ENCODE data around the gene PRUNE1.

Gene PRUNE1

DNA sequence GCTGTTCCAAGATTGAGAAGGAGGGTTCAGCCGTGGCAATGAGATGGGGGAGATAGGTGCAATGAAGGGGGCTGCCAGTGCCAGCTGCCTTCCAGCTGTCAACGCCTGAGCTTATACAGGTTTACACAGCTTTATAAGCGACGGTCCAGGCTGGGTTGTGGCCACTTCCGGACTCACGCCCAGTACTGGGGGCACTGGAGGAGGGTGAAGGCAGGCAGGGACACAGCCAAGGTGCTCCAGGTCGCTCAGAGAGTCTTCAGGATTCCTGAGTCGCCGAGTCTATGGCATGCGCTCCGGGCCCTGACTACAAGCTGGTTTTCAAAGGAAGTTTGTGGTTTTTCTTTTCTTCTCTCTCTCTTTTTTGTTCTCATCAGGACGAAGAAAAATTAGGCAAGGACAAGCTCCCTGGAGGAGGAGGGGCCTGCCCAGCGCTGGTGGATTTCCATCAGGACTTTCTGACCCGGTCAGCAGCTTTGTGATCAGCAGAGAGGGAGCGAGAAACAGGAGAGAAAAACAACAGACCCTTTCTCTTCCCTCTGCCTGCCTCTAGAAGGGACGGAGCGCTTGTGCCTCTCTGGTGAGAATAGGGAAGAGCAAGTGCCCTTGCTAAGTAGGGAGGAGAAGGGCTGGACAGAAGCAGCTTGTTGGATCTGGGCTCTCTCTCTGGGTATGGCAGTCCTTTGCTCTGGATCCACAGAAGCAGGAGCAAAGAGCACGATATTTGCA is 1.8 kb upstream of the PRUNE1 start, which contains the start of gene MINDY1:
TSS of gene MINDY1 (minus strand) at position 576 of the 726 bp plus-strand sequence. CDS start 4,285 bp downstream, outside the sequence.
- peaks cover 8 to 10% of the 10 kb centered on the region in 2 donors for H3K36me3 ChIP-seq (ENCODE audit: control insufficient read depth in 2 of 2, insufficient read depth in 2 of 2, low read length in 2 of 2)
- peak within 1 kb of the TSS; percentile 86 to 99 for H3K4me3 ChIP-seq (ENCODE audit: low read length in 2 of 2)
- H3K9me3 ChIP-seq (ENCODE audit: control insufficient read depth in 2 of 2, low read length in 2 of 2), result no peaks in the 10 kb centered on the region
- H3K27me3 ChIP-seq (ENCODE audit: control insufficient read depth in 1 of 2, insufficient read depth in 2 of 2, low read length in 2 of 2), result no peaks in the 10 kb centered on the region
- H3K9ac ChIP-seq (ENCODE audit: low read length in 2 of 2), result peak within 1 kb of the TSS; percentile 59 to 95
- peak within 1 kb of the TSS; percentile 92 for H3K27ac ChIP-seq (ENCODE audit: low read length)
- peaks cover 44% of the 10 kb centered on the region for H3K4me1 ChIP-seq (ENCODE audit: control insufficient read depth, insufficient read depth, low read length)

DNA sequence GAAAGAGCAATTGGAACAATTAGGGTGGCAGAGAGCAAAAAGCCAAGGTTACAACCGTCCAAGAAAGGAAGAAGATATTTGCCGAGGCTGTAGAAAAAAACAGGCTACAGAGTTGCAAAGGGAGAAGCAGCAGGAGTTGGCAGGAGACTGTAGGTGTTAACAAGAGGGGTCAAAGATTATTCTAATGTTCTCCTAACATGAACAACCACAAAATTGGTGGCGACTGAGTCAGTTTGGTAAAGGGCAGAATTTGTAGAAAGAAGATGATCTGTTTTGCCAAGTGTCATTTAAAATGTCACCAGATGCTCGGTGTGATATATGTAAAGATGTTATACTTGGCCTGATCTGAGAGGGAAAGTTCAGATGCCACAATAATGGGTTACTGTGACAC is 401 bp upstream of the PRUNE1 start:
- Histone ChIP-seq H3K4me3 (ENCODE audit: low read length in 2 of 2) (peak overlapping the region; percentile 86 to 99), H3K36me3 (ENCODE audit: control insufficient read depth in 2 of 2, insufficient read depth in 2 of 2, low read length in 2 of 2) (no peaks in the 10 kb centered on the region), H3K9me3 (ENCODE audit: control insufficient read depth in 2 of 2, low read length in 2 of 2) (no peaks in the 10 kb centered on the region), H3K27me3 (ENCODE audit: control insufficient read depth in 1 of 2, insufficient read depth in 2 of 2, low read length in 2 of 2) (no peaks in the 10 kb centered on the region), H3K27ac (ENCODE audit: low read length) (peak overlapping the region; percentile 92), H3K4me1 (ENCODE audit: control insufficient read depth, insufficient read depth, low read length) (peaks cover 39% of the 10 kb centered on the region), H3K9ac (ENCODE audit: low read length in 2 of 2) (peak overlapping the region; percentile 39 to 52)

DNA sequence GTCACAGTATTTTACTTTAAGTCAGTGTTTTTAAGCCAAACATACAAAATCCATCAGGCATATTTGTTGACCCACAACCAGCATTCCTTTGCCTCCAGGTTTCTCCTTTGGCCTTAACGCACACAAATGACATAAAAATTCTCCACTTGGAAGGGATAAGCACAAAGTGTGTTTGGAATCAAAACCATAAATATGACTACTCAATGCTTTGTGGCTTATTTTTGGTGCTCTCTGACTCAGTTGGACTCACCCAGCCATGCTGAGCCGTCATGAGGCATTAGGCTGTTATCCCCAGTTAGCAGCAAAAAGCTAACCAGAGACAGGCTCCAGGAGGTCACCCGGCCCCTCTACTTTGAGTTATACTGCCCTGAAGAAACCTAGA is 948 bp downstream of the PRUNE1 start:
- no peaks in the 10 kb centered on the region for H3K9me3 ChIP-seq (ENCODE audit: control insufficient read depth in 2 of 2, low read length in 2 of 2)
- H3K27me3 ChIP-seq (ENCODE audit: control insufficient read depth in 1 of 2, insufficient read depth in 2 of 2, low read length in 2 of 2), result no peaks in the 10 kb centered on the region
- peak overlapping the region; percentile 92 for H3K27ac ChIP-seq (ENCODE audit: low read length)
- peak overlapping the region; percentile 81 to 93 for H3K9ac ChIP-seq (ENCODE audit: low read length in 2 of 2)
- H3K4me1 ChIP-seq (ENCODE audit: control insufficient read depth, insufficient read depth, low read length), result peaks cover 39% of the 10 kb centered on the region
- peak overlapping the region; percentile 86 to 99 for H3K4me3 ChIP-seq (ENCODE audit: low read length in 2 of 2)
- H3K36me3 ChIP-seq (ENCODE audit: control insufficient read depth in 2 of 2, insufficient read depth in 2 of 2, low read length in 2 of 2), result no peaks in the 10 kb centered on the region

DNA sequence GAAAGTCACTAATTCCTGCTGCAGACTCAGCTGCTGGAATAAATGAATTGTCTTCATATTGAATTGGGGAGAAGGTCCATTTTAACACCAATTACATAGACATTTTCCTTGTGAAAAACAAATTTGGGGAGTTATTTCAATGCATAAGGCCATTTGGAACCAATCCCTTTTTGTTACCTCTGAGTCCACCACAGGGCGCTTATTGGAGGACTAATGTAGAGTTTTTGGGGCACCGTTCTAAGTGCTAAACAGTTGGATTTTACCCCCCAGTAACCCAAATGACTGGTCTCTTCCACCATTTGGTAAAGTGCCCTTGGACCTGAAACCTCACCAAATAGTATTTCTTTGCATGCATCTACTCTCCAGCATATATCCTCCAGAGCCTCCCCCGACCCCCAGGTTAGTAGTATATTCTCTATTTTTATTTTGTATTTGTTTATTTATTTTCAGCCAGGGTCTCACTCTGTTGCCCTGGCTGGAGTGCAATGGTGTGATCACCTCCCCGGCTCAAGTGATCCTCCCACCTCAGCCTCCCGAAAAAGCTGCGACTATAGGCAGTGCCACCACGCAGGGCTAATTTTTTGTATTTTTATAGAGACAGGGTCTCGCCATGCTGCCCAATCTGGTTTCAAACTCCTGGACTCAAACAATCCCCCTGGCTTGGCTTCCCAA is 1.6 kb downstream of the PRUNE1 start:
- peak overlapping the region; percentile 86 to 99 for H3K4me3 ChIP-seq (ENCODE audit: low read length in 2 of 2)
- H3K36me3 ChIP-seq (ENCODE audit: control insufficient read depth in 2 of 2, insufficient read depth in 2 of 2, low read length in 2 of 2), result no peaks in the 10 kb centered on the region
- H3K9me3 ChIP-seq (ENCODE audit: control insufficient read depth in 2 of 2, low read length in 2 of 2), result no peaks in the 10 kb centered on the region
- H3K27me3 ChIP-seq (ENCODE audit: control insufficient read depth in 1 of 2, insufficient read depth in 2 of 2, low read length in 2 of 2), result no peaks in the 10 kb centered on the region
- H3K9ac ChIP-seq (ENCODE audit: low read length in 2 of 2), result no peak overlapping the region
- H3K4me1 ChIP-seq (ENCODE audit: control insufficient read depth, insufficient read depth, low read length), result peaks cover 34% of the 10 kb centered on the region
- no peak overlapping the region for H3K27ac ChIP-seq (ENCODE audit: low read length)

DNA sequence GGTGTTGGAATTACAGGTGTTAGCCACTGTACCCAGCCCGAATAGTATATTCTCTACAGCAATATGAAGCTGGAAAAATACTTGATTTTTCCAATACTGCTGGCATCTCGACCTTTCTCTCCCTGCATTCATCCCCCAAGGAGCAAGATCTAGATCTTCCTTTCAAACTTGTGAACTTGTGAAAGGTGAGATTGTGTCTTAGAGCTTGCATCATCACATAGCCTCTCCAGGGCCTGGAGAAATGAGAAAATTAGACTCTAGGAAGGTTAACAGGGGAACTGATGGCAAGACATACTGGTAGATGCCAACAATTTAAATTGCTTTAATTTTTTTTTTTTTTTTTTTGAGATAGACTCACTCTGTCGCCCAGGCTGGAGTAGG is 2.1 kb downstream of the PRUNE1 start:
- Histone ChIP-seq H3K9me3 (ENCODE audit: control insufficient read depth in 2 of 2, low read length in 2 of 2) (no peaks in the 10 kb centered on the region), H3K4me3 (ENCODE audit: low read length in 2 of 2) (no peak overlapping the region), H3K4me1 (ENCODE audit: control insufficient read depth, insufficient read depth, low read length) (peaks cover 31% of the 10 kb centered on the region), H3K27ac (ENCODE audit: low read length) (no peak overlapping the region), H3K27me3 (ENCODE audit: control insufficient read depth in 1 of 2, insufficient read depth in 2 of 2, low read length in 2 of 2) (no peaks in the 10 kb centered on the region), H3K36me3 (ENCODE audit: control insufficient read depth in 2 of 2, insufficient read depth in 2 of 2, low read length in 2 of 2) (no peaks in the 10 kb centered on the region), H3K9ac (ENCODE audit: low read length in 2 of 2) (no peak overlapping the region)

DNA sequence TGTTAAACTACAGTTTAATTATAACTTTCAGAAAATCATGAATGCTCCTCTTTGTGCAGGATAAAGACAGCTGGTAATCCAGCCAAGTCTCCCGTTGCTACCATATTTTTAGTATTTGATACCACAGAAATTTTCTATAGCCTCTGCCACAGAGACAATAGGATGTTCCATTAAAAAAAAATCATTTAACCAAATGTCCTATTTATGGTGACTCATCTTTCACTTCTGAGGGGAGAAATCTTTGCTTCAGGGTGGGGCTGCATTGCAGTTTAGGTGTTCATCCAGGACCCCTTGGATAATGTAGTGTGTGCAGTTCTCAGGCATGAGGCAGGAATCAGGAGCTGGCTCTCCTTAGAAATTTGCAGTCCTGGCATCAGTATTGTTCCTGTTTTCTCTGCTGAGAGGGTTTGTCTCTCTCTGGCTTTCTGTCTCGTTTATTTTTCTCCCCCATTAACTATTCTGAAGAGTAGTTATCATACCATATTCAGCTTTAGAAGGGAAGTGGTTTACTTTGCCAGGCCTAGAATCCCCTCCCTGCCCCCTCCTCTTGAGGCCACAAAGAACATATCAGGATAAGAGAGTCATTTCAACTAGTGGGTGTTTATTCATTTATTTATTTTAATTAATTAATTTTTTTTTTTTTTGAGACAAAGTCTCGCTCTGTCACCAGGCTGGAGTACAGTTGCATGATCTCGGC is 3.1 kb downstream of the PRUNE1 start:
- no peak overlapping the region for H3K4me3 ChIP-seq (ENCODE audit: low read length in 2 of 2)
- H3K27ac ChIP-seq (ENCODE audit: low read length), result peak overlapping the region; percentile 1
- no peaks in the 10 kb centered on the region for H3K27me3 ChIP-seq (ENCODE audit: control insufficient read depth in 1 of 2, insufficient read depth in 2 of 2, low read length in 2 of 2)
- H3K36me3 ChIP-seq (ENCODE audit: control insufficient read depth in 2 of 2, insufficient read depth in 2 of 2, low read length in 2 of 2), result no peaks in the 10 kb centered on the region
- peaks cover 31% of the 10 kb centered on the region for H3K4me1 ChIP-seq (ENCODE audit: control insufficient read depth, insufficient read depth, low read length)
- no peaks in the 10 kb centered on the region for H3K9me3 ChIP-seq (ENCODE audit: control insufficient read depth in 2 of 2, low read length in 2 of 2)
- H3K9ac ChIP-seq (ENCODE audit: low read length in 2 of 2), result peak overlapping the region in 1 of 2 donors; percentile 6

DNA sequence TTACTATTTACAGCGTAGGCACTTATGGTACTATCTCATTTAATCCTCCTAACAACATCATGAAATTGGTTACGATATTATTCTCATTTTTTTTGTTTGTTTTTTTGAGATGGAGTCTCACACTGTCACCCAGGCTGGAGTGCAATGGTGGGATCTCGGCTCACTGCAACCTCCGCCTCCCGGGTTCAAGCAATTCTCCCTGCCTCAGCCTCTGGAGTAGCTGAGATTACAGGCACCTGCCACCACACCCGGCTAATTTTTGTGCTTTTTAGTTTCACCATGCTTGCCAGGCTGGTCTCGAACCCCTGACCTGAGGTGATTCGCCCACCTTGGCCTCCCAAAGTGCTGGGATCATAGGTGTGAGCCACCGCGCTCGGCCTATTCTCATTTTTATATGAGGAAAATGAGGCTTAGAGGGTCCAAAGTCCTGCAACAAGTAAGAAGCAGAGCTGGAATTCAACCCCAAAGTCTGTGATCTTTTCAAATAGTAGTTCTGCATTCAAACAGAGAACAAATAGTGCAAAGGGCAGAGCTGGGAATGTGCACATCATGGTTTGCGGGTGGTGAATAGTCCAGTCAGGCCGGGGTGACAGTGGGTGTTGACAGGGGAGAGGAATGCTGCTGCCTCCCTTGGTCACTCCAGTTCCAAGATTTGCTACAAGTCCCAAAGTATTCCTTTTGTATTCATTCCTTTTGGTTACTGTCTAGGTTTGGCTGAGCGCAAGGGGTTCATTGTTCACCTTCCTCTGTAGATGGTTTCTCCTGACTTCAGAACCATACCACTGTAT is 4.6 kb downstream of the PRUNE1 start:
- Histone ChIP-seq H3K36me3 (ENCODE audit: control insufficient read depth in 2 of 2, insufficient read depth in 2 of 2, low read length in 2 of 2) (no peaks in the 10 kb centered on the region), H3K4me3 (ENCODE audit: low read length in 2 of 2) (no peak overlapping the region), H3K27ac (ENCODE audit: low read length) (peak overlapping the region; percentile 58), H3K9ac (ENCODE audit: low read length in 2 of 2) (peak overlapping the region in 1 of 2 donors; percentile 29), H3K4me1 (ENCODE audit: control insufficient read depth, insufficient read depth, low read length) (peaks cover 20% of the 10 kb centered on the region), H3K9me3 (ENCODE audit: control insufficient read depth in 2 of 2, low read length in 2 of 2) (no peaks in the 10 kb centered on the region), H3K27me3 (ENCODE audit: control insufficient read depth in 1 of 2, insufficient read depth in 2 of 2, low read length in 2 of 2) (no peaks in the 10 kb centered on the region)

DNA sequence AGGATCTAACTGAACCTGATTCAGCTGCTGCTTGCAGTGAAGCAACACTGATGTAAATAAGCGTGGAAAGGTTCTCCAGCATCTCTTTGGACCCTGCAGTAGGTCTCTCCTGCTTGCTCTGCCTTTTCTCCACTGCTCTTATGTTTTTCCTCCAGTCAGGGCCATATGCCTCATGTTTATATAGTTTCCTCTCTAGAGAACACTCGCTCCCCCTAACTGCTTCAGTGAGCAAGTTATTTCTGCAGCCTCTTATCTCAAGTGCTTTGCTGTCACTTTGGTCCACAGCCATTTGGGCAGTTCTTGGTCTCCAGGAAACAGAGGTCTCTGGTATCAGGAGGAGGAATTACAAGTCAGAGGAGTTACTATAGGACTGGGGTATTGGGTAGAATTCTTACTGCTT is 5.3 kb downstream of the PRUNE1 start:
- peak overlapping the region; percentile 58 for H3K27ac ChIP-seq (ENCODE audit: low read length)
- H3K36me3 ChIP-seq (ENCODE audit: control insufficient read depth in 2 of 2, insufficient read depth in 2 of 2, low read length in 2 of 2), result peaks cover 0 to 4% of the 10 kb centered on the region in 2 donors
- H3K9ac ChIP-seq (ENCODE audit: low read length in 2 of 2), result peak overlapping the region in 1 of 2 donors; percentile 29
- no peaks in the 10 kb centered on the region for H3K27me3 ChIP-seq (ENCODE audit: control insufficient read depth in 1 of 2, insufficient read depth in 2 of 2, low read length in 2 of 2)
- no peaks in the 10 kb centered on the region for H3K9me3 ChIP-seq (ENCODE audit: control insufficient read depth in 2 of 2, low read length in 2 of 2)
- no peak overlapping the region for H3K4me3 ChIP-seq (ENCODE audit: low read length in 2 of 2)
- peaks cover 16% of the 10 kb centered on the region for H3K4me1 ChIP-seq (ENCODE audit: control insufficient read depth, insufficient read depth, low read length)

DNA sequence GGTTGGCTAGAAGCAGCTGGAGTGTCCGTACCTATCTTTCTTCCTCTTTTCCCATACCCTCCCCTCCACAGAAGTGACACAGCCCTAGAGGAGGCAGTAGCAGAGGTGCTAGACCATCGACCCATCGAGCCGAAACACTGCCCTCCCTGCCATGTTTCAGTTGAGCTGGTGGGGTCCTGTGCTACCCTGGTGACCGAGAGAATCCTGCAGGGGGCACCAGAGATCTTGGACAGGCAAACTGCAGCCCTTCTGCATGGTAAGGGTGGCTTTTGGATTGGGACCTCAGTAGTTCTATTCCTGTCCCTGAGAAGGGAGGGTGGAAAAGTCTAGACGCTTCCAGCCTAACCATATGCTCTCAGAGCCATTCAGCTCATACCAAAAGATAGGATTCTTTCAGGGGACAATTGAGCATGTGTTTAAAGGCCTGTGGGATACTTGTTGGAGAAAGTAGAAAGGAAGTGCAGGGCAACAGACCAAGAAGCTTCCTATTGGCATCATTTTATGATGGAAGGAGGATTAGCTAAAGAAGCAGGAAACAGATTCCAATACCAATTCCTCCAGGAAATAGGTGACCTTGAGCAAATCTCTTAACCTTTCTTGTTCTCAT is 16.4 kb downstream of the PRUNE1 start:
- H3K9me3 ChIP-seq (ENCODE audit: control insufficient read depth in 2 of 2, low read length in 2 of 2), result no peaks in the 10 kb centered on the region
- peaks cover 8 to 13% of the 10 kb centered on the region in 2 donors for H3K36me3 ChIP-seq (ENCODE audit: control insufficient read depth in 2 of 2, insufficient read depth in 2 of 2, low read length in 2 of 2)
- peaks cover 7% of the 10 kb centered on the region for H3K4me1 ChIP-seq (ENCODE audit: control insufficient read depth, insufficient read depth, low read length)
- peak overlapping the region in 1 of 2 donors; percentile 30 for H3K9ac ChIP-seq (ENCODE audit: low read length in 2 of 2)
- peak overlapping the region; percentile 11 for H3K27ac ChIP-seq (ENCODE audit: low read length)
- H3K4me3 ChIP-seq (ENCODE audit: low read length in 2 of 2), result peak overlapping the region in 1 of 2 donors; percentile 22
- no peaks in the 10 kb centered on the region for H3K27me3 ChIP-seq (ENCODE audit: control insufficient read depth in 1 of 2, insufficient read depth in 2 of 2, low read length in 2 of 2)

DNA sequence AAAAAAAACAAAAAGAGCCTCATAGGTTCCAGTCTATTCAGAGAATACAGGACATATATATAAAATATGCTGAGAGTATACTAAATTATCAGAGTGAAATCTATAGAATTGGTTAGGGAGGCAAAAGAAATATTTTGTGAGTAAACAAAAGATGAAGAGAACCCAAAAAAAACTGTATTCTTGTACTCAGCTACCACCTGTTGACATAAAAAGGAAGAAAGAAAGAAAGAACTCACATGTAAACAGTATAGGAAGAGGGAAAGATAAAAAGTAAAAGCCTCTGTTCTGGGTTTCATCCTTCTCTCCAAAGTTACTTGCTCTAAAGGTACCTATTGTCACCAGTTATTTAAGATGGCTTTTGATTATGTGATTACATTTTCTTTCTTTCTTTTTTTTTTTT is 18.2 kb downstream of the PRUNE1 start:
- no peaks in the 10 kb centered on the region for H3K9me3 ChIP-seq (ENCODE audit: control insufficient read depth in 2 of 2, low read length in 2 of 2)
- peaks cover 7% of the 10 kb centered on the region for H3K4me1 ChIP-seq (ENCODE audit: control insufficient read depth, insufficient read depth, low read length)
- no peak overlapping the region for H3K9ac ChIP-seq (ENCODE audit: low read length in 2 of 2)
- no peaks in the 10 kb centered on the region for H3K27me3 ChIP-seq (ENCODE audit: control insufficient read depth in 1 of 2, insufficient read depth in 2 of 2, low read length in 2 of 2)
- H3K36me3 ChIP-seq (ENCODE audit: control insufficient read depth in 2 of 2, insufficient read depth in 2 of 2, low read length in 2 of 2), result peaks cover 21 to 22% of the 10 kb centered on the region in 2 donors
- no peak overlapping the region for H3K27ac ChIP-seq (ENCODE audit: low read length)
- H3K4me3 ChIP-seq (ENCODE audit: low read length in 2 of 2), result no peak overlapping the region
